22Rv1 (cell line): ENCODE measurements around the gene FN1.

ENCODE experiments used
- H3K27ac ChIP-seq: fragments of 450-650 bp; 2 replicates; pipeline ENCODE4 v1.5.1; 2017
- CTCF ChIP-seq: fragments of 450-650 bp; IDR thresholded peaks from 2 replicates; pipeline ENCODE4 v1.5.1; 2017; ENCODE audit warnings: mild to moderate bottlenecking
- ZFX ChIP-seq: fragments of 450-650 bp; IDR thresholded peaks from 2 replicates; pipeline ENCODE4 v1.6.1; 2017; ENCODE audit warnings: antibody characterized with exemption, borderline replicate concordance

The FN1 gene

GRCh38 chr2:215382480-215382879 is 53.4 kb downstream of the FN1 start:
- no peak overlapping the region for H3K27ac ChIP-seq
- TF ChIP-seq ZFX, result no peak
- no peak for TF ChIP-seq CTCF

- no peak overlapping the region for H3K27ac ChIP-seq
- TF ChIP-seq ZFX (no peak), CTCF (no peak)
These were observed 53.9 kb downstream of the FN1 start for GRCh38 chr2:215382011-215382410.

GRCh38 chr2:215380699-215381098 is 55.2 kb downstream of the FN1 start:
- no peak overlapping the region for H3K27ac ChIP-seq
- TF ChIP-seq CTCF (no peak), ZFX (no peak)

GRCh38 chr2:215379948-215380347 is 55.9 kb downstream of the FN1 start:
- no peak overlapping the region for H3K27ac ChIP-seq
- TF ChIP-seq CTCF (no peak), ZFX (no peak)

- H3K27ac ChIP-seq, result no peak overlapping the region
- no peak for TF ChIP-seq ZFX
- TF ChIP-seq CTCF, result no peak
These were observed 56.8 kb downstream of the FN1 start for GRCh38 chr2:215379039-215379438.

- H3K27ac ChIP-seq, result no peak overlapping the region
- TF ChIP-seq ZFX (no peak), CTCF (no peak)
These were observed 57.8 kb downstream of the FN1 start for GRCh38 chr2:215378045-215378444.

- TF ChIP-seq CTCF (no peak), ZFX (no peak)
- no peak overlapping the region for H3K27ac ChIP-seq
These were observed 58.6 kb downstream of the FN1 start for GRCh38 chr2:215377283-215377682.
